ENCODE results near the gene REXO1.
"Not testable (repeated sequence)": the region's sequence is repeated elsewhere in the genome, so short reads cannot be mapped to it uniquely, and the experiment has no call there.

DNA sequence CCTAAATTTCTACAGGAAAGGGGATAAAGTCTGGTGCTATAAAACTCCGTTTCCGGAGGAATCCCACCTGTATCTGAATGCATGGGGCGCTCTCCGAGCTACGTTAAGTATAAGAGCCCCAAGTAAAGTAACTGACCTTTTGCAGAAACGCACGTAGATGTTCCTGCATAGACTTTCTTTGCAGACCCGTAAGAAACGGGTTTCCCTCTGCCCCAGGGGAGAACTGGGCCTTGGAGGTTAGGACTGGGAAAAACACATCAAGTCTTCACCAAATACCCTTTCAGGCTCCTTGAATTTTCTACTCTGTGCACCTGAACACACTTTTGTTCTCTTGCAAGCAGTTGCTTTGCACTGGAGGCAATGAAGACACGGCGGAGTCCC is 27.0 kb upstream of the REXO1 start:
- TF ChIP-seq, protein P1, sequence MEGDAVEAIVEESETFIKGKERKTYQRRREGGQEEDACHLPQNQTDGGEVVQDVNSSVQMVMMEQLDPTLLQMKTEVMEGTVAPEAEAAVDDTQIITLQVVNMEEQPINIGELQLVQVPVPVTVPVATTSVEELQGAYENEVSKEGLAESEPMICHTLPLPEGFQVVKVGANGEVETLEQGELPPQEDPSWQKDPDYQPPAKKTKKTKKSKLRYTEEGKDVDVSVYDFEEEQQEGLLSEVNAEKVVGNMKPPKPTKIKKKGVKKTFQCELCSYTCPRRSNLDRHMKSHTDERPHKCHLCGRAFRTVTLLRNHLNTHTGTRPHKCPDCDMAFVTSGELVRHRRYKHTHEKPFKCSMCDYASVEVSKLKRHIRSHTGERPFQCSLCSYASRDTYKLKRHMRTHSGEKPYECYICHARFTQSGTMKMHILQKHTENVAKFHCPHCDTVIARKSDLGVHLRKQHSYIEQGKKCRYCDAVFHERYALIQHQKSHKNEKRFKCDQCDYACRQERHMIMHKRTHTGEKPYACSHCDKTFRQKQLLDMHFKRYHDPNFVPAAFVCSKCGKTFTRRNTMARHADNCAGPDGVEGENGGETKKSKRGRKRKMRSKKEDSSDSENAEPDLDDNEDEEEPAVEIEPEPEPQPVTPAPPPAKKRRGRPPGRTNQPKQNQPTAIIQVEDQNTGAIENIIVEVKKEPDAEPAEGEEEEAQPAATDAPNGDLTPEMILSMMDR (conservative IDR thresholded peaks at IDR 0.05) = not testable (repeated sequence)
- TF ChIP-seq EZH2 (IDR thresholded peaks at IDR 0.05; ENCODE audit: low read depth) = not testable (repeated sequence)

All from PC-9 (cell line).